Left ventricle myocardium superior (tissue), 1 donor: Measurements from ENCODE around the gene KCNS3. TPM values are rescaled to one million over a fixed set of nuclear protein-coding genes. Genes with fewer than 3 reads are reported as not detected.
A peak's percentile ranks its signal among the peaks of the same experiment; 100 is the strongest.

Experiments
- ATAC-seq: fragments of 200-7000 bp; cut with Tn5 transposase; one replicate; pipeline ENCODE4 v1.9.1; 2020; ENCODE audit warnings: mild to moderate bottlenecking, moderate library complexity
- DNase-seq: peaks from one replicate; pipeline ENCODE4 v3.0.0-alpha.2; 2020
- intact Hi-C: fragments of 100-400 bp; cut with micrococcal nuclease; formaldehyde crosslinking; loops from one replicate; pipeline ENCODE4 v1.11.0; 2022
- total RNA-seq: library from RNA; stranded (reverse); fragmentation: NEBNext Ultra II Directional; extraction: Animal tissue kit (Norgen Biotek cat#: 25700); gene quantifications from one replicate; pipeline ENCODE4 v1.2.1, GENCODE V29; 2021
- donor health status: DM: no; HTN: yes; CAD: no; lungs with severe emphysema.

Gene KCNS3
- total RNA-seq, 1 donor from 2014 or later, result 4.9 TPM

- no peak for DNase-seq
- intact Hi-C loops, result no loop called here
- ATAC-seq, result no peak
Measured at GRCh38 chr2:17871639-17872038, 6.8 kb upstream of the KCNS3 start.

- DNase-seq (no peak), ATAC-seq (no peak)
- intact Hi-C loops, result no loop called here
Measured at GRCh38 chr2:17873021-17873420, 5.4 kb upstream of the KCNS3 start.

GRCh38 chr2:17876590-17876989, 1.9 kb upstream of the KCNS3 start:
- intact Hi-C loops, result no loop called here
- DNase-seq (no peak), ATAC-seq (no peak)

GRCh38 chr2:17877811-17878280, 621 bp upstream of the KCNS3 start:
- intact Hi-C loops, result no loop called here
- DNase-seq, result peak; percentile 36
- ATAC-seq, result peak; percentile 17

- peak; percentile 77 for DNase-seq
- intact Hi-C loops, result no loop called here
- ATAC-seq, result peak; percentile 85
Measured at GRCh38 chr2:17879137-17879912, 858 bp downstream of the KCNS3 start.

GRCh38 chr2:17879913-17880274, 1.4 kb downstream of the KCNS3 start:
- intact Hi-C loops, result no loop called here
- ATAC-seq, result no peak

GRCh38 chr2:17892770-17893534, 14.5 kb downstream of the KCNS3 start:
- DNase-seq (no peak), ATAC-seq (no peak)
- intact Hi-C loops, result no loop called here

More at GRCh38 chr2:17879913-17880274, 1.4 kb downstream of the KCNS3 start:
- no peak for DNase-seq

- DNase-seq, result no peak
- ATAC-seq, result no peak
- intact Hi-C loops, result no loop called here
Measured at GRCh38 chr2:17894005-17894404, 15.5 kb downstream of the KCNS3 start.

GRCh38 chr2:17894556-17894955, 16.1 kb downstream of the KCNS3 start:
- DNase-seq (no peak), ATAC-seq (no peak)
- intact Hi-C loops, result no loop called here

GRCh38 chr2:17899871-17900270, 21.4 kb downstream of the KCNS3 start:
- no peak for ATAC-seq
- intact Hi-C loops, result no loop called here
- no peak for DNase-seq

GRCh38 chr2:17901246-17901645, 22.8 kb downstream of the KCNS3 start:
- intact Hi-C loops, result no loop called here
- ATAC-seq, result peak; percentile 48
- DNase-seq, result peak; percentile 57

GRCh38 chr2:17910980-17911379, 32.5 kb downstream of the KCNS3 start:
- DNase-seq (no peak), ATAC-seq (no peak)
- intact Hi-C loops, result no loop called here

GRCh38 chr2:17911491-17912260, 33.2 kb downstream of the KCNS3 start:
- DNase-seq (no peak), ATAC-seq (no peak)
- intact Hi-C loops, result no loop called here

GRCh38 chr2:17912266-17912691, 33.8 kb downstream of the KCNS3 start:
- intact Hi-C loops, result no loop called here
- ATAC-seq (peak; percentile 52), DNase-seq (peak; percentile 27)

GRCh38 chr2:17915099-17915498, 36.6 kb downstream of the KCNS3 start:
- DNase-seq (no peak), ATAC-seq (no peak)
- intact Hi-C loops, result no loop called here

GRCh38 chr2:17915811-17916518, 37.5 kb downstream of the KCNS3 start:
- ATAC-seq (peak; percentile 18), DNase-seq (no peak)
- intact Hi-C loops, result no loop called here

GRCh38 chr2:17916584-17916983, 38.1 kb downstream of the KCNS3 start:
- ATAC-seq (no peak), DNase-seq (no peak)
- intact Hi-C loops, result no loop called here

- DNase-seq (no peak), ATAC-seq (peak; percentile 18)
- intact Hi-C loops, result no loop called here
Measured at GRCh38 chr2:17918789-17919188, 40.3 kb downstream of the KCNS3 start.

GRCh38 chr2:17930773-17931172, 52.3 kb downstream of the KCNS3 start:
- no peak for DNase-seq
- no peak for ATAC-seq
- intact Hi-C loops, result no loop called here
